Subcutaneous abdominal adipose tissue (tissue), 5 donors: ENCODE results near the gene JAKMIP1.

ENCODE experiments used
- H3K27ac ChIP-seq: one replicate; pipeline ENCODE4 v1.7.0; 2013; ENCODE audit warnings: low read depth, mild to moderate bottlenecking, inconsistent platforms, low read length, moderate library complexity
- H3K27me3 ChIP-seq, 5 donors: one replicate each; pipeline ENCODE4 v1.7.0; 2013; ENCODE audit warnings: low read length in 5 of 5, inconsistent platforms in 1 of 5; ENCODE audit not compliant: control insufficient read depth in 5 of 5, insufficient read depth in 4 of 5
- H3K36me3 ChIP-seq, 5 donors: one replicate each; pipeline ENCODE4 v1.7.0; 2013; ENCODE audit warnings: low read length in 5 of 5; ENCODE audit not compliant: control insufficient read depth in 5 of 5, insufficient read depth in 5 of 5
- H3K4me1 ChIP-seq, 5 donors: one replicate each; pipeline ENCODE4 v1.7.0; 2013; ENCODE audit warnings: low read length in 5 of 5, mild to moderate bottlenecking in 3 of 5, moderate library complexity in 1 of 5; ENCODE audit not compliant: control insufficient read depth in 5 of 5, insufficient read depth in 5 of 5
- H3K4me3 ChIP-seq, 5 donors: one replicate each; pipeline ENCODE4 v1.7.0; 2013; ENCODE audit warnings: low read length in 5 of 5, low read depth in 1 of 5
- H3K9ac ChIP-seq, 5 donors: one replicate each; pipeline ENCODE4 v1.7.0; 2013; ENCODE audit warnings: low read length in 5 of 5, mild to moderate bottlenecking in 4 of 5, moderate library complexity in 3 of 5
- H3K9me3 ChIP-seq, 5 donors: one replicate each; pipeline ENCODE4 v1.7.0; 2013; ENCODE audit warnings: low read length in 5 of 5; ENCODE audit not compliant: control insufficient read depth in 5 of 5
- donor health status: healthy.
- donor health status: healthy.
- donor health status: healthy.
- donor health status: healthy.
- donor health status: healthy.

Gene JAKMIP1

DNA sequence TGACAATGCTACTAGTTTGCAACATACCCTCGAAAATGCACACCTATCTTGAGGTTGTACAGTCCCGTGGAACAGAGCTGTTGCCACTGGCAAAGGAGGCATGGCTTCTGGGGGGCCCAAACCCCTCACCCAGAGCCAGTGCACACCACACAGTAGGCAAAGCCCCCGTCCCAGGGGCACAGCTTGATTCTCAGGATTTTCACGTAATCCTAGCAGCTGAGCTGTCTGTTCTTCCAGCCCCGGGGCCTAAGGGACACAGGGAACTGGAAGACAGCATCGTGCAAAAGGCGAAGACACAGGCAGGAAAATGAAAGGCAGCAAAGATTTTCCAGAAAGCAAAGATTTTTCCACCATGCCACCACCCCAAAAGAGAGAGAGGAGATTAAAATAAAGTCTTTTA lies 77.2 kb downstream of the JAKMIP1 start:
- Histone ChIP-seq H3K4me1 (no peaks in the 10 kb centered on the region), H3K4me3 (no peak overlapping the region), H3K27me3 (peaks cover 5 to 18% (median 14%) of the 10 kb centered on the region in 5 donors), H3K36me3 (no peaks in the 10 kb centered on the region), H3K27ac (no peak overlapping the region), H3K9me3 (no peaks in the 10 kb centered on the region), H3K9ac (no peak overlapping the region)

GRCh38 chr4:6122496-6122895 lies 77.9 kb downstream of the JAKMIP1 start:
- H3K4me1 ChIP-seq = no peaks in the 10 kb centered on the region
- no peaks in the 10 kb centered on the region for H3K9me3 ChIP-seq
- H3K4me3 ChIP-seq = no peak overlapping the region
- H3K36me3 ChIP-seq = no peaks in the 10 kb centered on the region
- H3K27me3 ChIP-seq = peaks cover 4 to 14% (median 10%) of the 10 kb centered on the region in 5 donors
- H3K9ac ChIP-seq = no peak overlapping the region
- H3K27ac ChIP-seq = no peak overlapping the region

DNA sequence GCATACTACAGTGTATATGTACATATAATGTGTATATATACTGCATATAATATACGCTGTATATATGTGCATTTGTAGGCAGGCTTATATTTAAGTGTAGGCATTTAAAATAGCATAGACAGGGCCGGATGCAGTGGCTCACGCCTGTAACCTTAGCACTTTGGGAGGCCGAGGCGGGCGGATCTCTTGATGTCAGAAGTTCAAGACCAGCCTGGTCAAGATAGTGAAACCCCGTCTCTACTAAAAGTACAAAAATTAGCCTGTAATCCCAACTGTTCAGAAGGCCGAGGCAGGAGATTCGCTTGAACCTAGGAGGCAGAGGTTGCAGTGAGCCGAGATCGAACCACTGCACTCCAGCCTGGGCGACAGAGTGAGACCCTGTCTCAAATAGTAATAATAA lies 78.4 kb downstream of the JAKMIP1 start:
- Histone ChIP-seq H3K27me3 (peaks cover 0 to 11% (median 5%) of the 10 kb centered on the region in 5 donors), H3K4me1 (no peaks in the 10 kb centered on the region), H3K9me3 (no peaks in the 10 kb centered on the region), H3K9ac (no peak overlapping the region), H3K36me3 (no peaks in the 10 kb centered on the region), H3K4me3 (no peak overlapping the region), H3K27ac (no peak overlapping the region)

DNA sequence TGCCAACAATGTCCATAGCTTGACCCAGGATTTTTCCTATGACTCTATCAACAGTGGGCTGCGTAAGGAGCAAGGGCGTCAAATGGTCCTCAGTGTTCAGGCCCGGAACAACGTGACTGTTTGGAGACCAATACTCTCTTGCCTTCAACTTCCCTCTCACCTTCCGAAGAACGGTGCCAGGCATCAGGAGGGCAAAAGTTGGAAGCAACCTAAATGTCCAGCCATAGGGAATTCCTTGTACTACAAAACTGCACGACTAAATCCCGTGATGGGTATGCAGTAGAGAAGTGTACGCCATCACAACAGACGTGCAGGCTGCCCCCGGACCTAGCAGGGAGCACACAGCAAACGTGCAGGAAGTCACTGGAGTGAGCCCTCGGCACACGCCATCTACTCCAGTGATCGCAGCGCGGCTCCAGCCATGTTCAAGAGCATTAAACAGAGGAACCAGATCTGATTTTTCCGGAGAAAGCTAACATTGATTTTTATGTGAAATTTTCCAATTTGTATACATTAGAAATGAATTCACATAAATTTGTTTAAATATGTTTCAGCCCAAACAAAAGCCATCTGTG lies 79.0 kb downstream of the JAKMIP1 start:
- H3K9ac ChIP-seq = no peak overlapping the region
- peaks cover 0 to 11% (median 8%) of the 10 kb centered on the region in 5 donors for H3K27me3 ChIP-seq
- no peak overlapping the region for H3K4me3 ChIP-seq
- no peak overlapping the region for H3K27ac ChIP-seq
- H3K4me1 ChIP-seq = no peaks in the 10 kb centered on the region
- H3K36me3 ChIP-seq = no peaks in the 10 kb centered on the region
- no peaks in the 10 kb centered on the region for H3K9me3 ChIP-seq

- H3K4me3 ChIP-seq = no peak overlapping the region
- peaks cover 7 to 18% (median 13%) of the 10 kb centered on the region in 5 donors for H3K27me3 ChIP-seq
- no peaks in the 10 kb centered on the region for H3K4me1 ChIP-seq
- H3K27ac ChIP-seq = no peak overlapping the region
- H3K9me3 ChIP-seq = no peaks in the 10 kb centered on the region
- no peaks in the 10 kb centered on the region for H3K36me3 ChIP-seq
- no peak overlapping the region for H3K9ac ChIP-seq
These were observed 80.0 kb downstream of the JAKMIP1 start for GRCh38 chr4:6120361-6120760.

DNA sequence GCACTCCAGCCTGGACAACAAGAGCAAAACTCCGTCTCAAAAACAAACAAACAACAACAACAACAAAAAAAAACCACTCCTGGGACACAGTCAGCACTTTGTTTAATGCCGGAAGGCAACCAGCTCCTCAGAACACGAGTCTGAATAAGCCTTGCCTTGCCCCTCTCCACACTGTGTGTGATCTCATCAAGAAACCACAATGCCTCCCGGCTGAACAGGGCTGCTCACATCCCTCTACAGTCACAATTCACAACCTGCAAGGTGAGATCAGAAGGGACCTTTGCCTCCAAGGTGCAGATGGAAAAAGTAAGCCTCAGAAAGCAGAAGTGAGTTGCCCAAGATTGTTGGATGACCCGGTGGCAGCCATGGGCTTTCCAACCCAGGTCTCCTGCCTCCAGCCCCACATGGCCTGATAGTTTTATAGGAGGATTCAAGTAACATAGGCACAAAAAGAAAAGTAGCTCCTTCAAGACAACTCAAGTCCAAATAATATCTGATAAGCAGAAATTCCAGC lies 80.8 kb downstream of the JAKMIP1 start:
- no peaks in the 10 kb centered on the region for H3K9me3 ChIP-seq
- H3K9ac ChIP-seq = no peak overlapping the region
- H3K36me3 ChIP-seq = no peaks in the 10 kb centered on the region
- H3K4me3 ChIP-seq = no peak overlapping the region
- no peaks in the 10 kb centered on the region for H3K4me1 ChIP-seq
- no peak overlapping the region for H3K27ac ChIP-seq
- peaks cover 7 to 18% (median 14%) of the 10 kb centered on the region in 5 donors for H3K27me3 ChIP-seq

- H3K9ac ChIP-seq = no peak overlapping the region
- no peaks in the 10 kb centered on the region for H3K9me3 ChIP-seq
- H3K4me1 ChIP-seq = no peaks in the 10 kb centered on the region
- H3K4me3 ChIP-seq = no peak overlapping the region
- no peak overlapping the region for H3K27ac ChIP-seq
- peaks cover 9 to 27% (median 20%) of the 10 kb centered on the region in 5 donors for H3K27me3 ChIP-seq
- no peaks in the 10 kb centered on the region for H3K36me3 ChIP-seq
These were observed 82.1 kb downstream of the JAKMIP1 start for GRCh38 chr4:6118201-6118600.

DNA sequence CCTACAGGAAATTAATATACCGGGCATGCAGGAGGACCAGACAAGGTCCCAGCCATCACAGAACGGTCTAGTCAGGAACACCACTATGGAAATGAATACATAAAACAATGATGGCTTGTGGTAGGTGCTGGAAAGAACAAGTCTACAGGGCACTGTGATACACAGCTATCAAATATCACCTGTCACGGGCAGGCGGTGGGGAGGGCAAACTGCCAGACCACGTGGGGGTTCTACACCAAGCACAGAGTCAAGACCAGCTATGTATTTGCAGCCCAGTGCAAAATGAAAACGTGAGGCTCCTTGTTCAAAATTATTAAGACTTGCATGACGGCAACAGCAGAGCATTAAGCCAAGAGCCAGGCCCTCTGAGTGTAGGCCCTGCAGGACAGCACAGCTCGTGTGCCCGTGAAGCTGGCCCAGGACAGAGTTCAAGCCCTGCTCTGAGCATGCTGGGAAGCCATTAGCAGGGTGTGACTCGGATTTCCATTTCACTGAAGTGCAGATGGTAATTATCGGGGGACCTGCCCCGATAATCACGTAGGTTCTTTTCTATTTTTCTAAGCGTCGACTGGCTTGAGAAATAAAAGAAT lies 83.6 kb downstream of the JAKMIP1 start:
- Histone ChIP-seq H3K4me3 (no peak overlapping the region), H3K36me3 (no peaks in the 10 kb centered on the region), H3K9ac (no peak overlapping the region), H3K27me3 (peaks cover 13 to 33% (median 23%) of the 10 kb centered on the region in 5 donors), H3K9me3 (no peaks in the 10 kb centered on the region), H3K4me1 (no peaks in the 10 kb centered on the region), H3K27ac (no peak overlapping the region)

DNA sequence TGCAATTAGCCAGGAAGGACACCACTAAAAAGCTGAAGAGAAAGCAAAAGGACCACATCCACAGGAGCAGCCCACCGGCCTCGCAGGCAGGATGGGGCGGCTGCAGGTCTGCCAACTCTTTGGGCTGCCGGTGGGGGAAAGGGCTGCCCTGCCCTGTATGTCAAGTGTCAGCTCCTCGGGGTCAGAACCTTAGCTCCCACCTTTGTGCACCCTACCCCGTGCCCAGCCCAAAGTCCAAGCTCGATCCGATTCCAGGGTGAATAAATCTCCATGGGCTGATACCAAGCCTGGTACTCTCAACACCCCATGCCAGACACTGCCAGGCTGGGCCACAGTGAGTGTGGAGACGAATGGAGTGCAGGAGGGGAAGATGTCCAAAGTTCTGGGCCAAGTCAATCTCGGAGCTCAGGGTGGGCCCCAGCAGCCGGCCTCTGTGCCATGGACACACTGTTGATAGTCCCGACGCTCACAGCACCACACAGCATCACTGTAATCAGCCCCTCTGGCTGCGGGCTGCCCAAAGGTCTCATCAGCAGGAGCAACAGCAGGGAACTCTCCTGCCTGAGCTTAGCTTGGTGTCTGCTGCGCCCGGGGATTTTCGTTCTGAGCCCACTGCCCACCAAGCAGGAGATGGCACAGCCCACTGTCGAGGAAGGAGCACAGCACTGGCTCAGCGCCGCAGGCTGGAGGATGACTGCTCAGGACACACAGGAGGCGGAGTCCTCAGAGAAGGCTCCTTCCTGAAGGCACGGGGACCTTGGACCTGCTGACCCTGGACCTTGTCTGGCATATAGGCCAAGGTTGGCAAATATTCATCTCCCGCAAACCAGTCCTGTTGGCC lies 84.4 kb downstream of the JAKMIP1 start:
- Histone ChIP-seq H3K27ac (no peak overlapping the region), H3K4me1 (no peaks in the 10 kb centered on the region), H3K27me3 (peaks cover 13 to 36% (median 27%) of the 10 kb centered on the region in 5 donors), H3K4me3 (no peak overlapping the region), H3K36me3 (no peaks in the 10 kb centered on the region), H3K9me3 (no peaks in the 10 kb centered on the region), H3K9ac (no peak overlapping the region)

DNA sequence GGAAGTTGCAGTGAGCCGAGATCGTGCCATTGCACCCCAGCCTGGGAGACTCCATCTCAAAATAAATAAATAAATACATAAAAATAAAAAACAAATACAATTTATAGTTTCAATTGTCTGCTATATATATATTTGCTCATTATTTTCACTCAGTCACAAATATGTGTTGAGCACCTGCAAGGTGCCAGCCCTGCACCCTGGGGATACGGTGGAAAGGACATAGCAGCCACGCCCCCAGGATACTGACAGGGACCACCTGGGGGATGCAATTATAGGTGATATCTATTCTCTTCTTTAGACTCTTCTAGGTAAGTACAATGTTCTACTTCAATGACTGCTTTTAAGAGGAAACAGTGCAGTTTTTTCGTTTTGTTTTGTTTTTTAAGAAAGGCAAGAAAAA lies 85.0 kb downstream of the JAKMIP1 start:
- Histone ChIP-seq H3K9me3 (no peaks in the 10 kb centered on the region), H3K27me3 (peaks cover 13 to 38% (median 28%) of the 10 kb centered on the region in 5 donors), H3K27ac (no peak overlapping the region), H3K36me3 (no peaks in the 10 kb centered on the region), H3K4me1 (no peaks in the 10 kb centered on the region), H3K4me3 (no peak overlapping the region), H3K9ac (no peak overlapping the region)
